Fibroblast of the aortic adventitia (primary cell): ENCODE data around the gene CORO6. TPM values are rescaled to one million over a fixed set of nuclear protein-coding genes. Genes with fewer than 3 reads are reported as not detected.

Experiments
- DNase-seq: peaks from one replicate; pipeline ENCODE4 v3.0.0-alpha.2; 2010; ENCODE audit warnings: low read depth
- H3K4me3 ChIP-seq: 2 replicates; pipeline ENCODE4 v1.5.1; 2011; ENCODE audit warnings: low read depth, mild to moderate bottlenecking, control low read depth, low read length, moderate library complexity
- CTCF ChIP-seq: IDR thresholded peaks from 2 replicates; pipeline ENCODE4 v1.5.1; 2011; ENCODE audit warnings: mild to moderate bottlenecking, low read length, control low read depth, inconsistent platforms; ENCODE audit not compliant: insufficient read depth
- total RNA-seq: library from RNA; depleted of rRNA; stranded (reverse); fragments of >200 nt; gene quantifications from 2 replicates; pipeline ENCODE4 v1.2.3, GENCODE V29; 2012; ENCODE audit warnings: low replicate concordance

Gene CORO6
- total RNA-seq, 1 donor, result 8.3 TPM

DNA sequence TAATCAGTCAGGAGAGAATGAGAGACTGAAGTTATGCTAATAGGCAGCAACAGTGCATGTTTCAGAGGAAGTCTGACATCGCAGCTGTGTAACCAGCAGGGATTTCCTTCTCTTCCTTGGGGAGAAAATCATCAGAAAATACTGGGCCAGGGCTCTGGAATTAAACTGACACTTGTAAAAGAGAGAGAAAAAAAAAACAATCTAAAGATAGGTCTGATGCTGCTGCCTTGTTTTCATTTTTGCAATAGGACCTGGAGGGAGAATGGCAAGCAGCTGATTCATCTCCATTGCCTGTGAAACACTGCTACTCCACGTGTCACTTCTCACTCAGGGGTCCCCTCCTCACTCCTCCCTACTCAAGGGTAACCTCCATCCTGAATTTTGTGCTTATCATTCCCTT, 17.7 kb upstream of the CORO6 start:
- peak; percentile 66 for DNase-seq
- TF ChIP-seq CTCF, result no peak
- no peak overlapping the region for H3K4me3 ChIP-seq

DNA sequence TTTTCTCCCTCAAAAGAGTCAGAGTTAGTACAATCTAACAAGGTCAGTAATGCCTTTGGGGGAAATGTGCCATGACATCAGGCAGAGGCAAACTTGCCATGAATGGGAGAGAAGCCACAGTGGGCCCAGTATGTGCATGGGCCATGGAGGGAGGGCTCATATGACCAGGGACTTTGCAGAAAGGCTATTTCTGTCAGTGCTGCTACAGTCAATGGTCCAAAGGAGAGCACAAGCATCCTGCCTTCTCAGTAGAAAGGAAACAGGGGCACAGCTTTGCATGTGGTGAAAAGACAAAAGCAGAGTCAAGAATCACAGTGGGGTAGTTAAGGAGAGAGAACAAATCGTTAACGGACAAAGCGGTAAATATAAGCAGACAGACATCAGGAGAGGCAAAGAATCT, 11.2 kb upstream of the CORO6 start:
- TF ChIP-seq CTCF, result no peak
- DNase-seq, result no peak
- no peak overlapping the region for H3K4me3 ChIP-seq

GRCh38 chr17:29630630-29631193, 8.0 kb upstream of the CORO6 start:
- no peak for DNase-seq
- no peak for TF ChIP-seq CTCF
- no peak overlapping the region for H3K4me3 ChIP-seq

DNA sequence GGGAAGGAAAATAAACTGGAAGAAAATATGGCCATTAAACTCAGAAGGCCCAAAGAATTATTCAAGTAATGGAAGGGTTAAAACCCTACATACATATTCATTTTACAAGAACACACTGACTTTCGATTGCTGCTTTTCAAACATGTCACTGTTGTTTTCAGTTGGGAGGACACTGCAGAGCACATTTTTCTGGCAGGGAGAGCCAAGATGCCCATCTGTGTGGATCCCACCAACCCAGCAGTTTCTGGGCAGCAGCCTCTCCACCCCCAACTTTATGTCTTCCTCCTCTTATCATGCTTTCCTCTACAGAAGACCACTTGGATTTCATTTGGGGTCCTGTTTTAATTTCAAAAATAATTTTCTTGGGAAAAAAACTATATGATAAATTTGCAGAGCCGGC, 7.1 kb upstream of the CORO6 start:
- DNase-seq, result no peak
- no peak overlapping the region for H3K4me3 ChIP-seq
- TF ChIP-seq CTCF, result no peak

- TF ChIP-seq CTCF, result no peak
- no peak for DNase-seq
- H3K4me3 ChIP-seq, result no peak overlapping the region
Observed at GRCh38 chr17:29628644-29629043, 5.9 kb upstream of the CORO6 start.

DNA sequence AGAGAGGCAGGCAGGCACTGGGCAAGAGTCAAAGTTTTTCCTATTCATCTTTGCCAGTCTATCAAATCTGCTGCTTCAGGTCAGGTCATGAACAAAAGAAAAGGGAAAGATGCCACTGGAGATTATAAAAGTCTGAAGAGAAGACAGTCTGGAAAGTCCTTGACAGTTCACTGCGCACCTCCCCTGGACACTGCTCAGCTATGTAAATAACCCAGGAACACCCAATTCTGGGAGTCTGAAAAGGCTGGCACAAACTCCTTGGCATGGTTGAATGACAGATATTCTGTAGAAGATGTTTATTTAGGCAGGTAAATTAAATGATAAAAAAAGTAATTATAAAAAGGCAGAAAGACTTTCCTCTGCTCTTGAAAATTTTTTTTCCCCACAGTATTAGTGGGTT, 5.2 kb upstream of the CORO6 start:
- no peak for TF ChIP-seq CTCF
- DNase-seq, result no peak
- H3K4me3 ChIP-seq, result no peak overlapping the region
